GM21423 (cell line): ENCODE data around the gene SBF1.
"Not testable (repeated sequence)": the region's sequence is repeated elsewhere in the genome, so short reads cannot be mapped to it uniquely, and the experiment has no call there.

Experiments
- ATAC-seq: cut with Tn5 transposase; IDR thresholded peaks from one replicate; pipeline ENCODE4 v1.9.1; 2021; ENCODE audit warnings: mild to moderate bottlenecking, moderate library complexity; ENCODE audit not compliant: unreplicated experiment

The SBF1 gene

GRCh38 chr22:50474710-50475651, at the start of gene SBF1:
Gene SBF1 (minus strand): TSS chr22:50475035. CDS start chr22:50474840, 195 bp downstream.
- peak; percentile 68 for ATAC-seq

- ATAC-seq: no peak
Observed at GRCh38 chr22:50523806-50524675, 49.2 kb upstream of the SBF1 start.

- no peak for ATAC-seq
Observed at GRCh38 chr22:50523458-50523805, 48.6 kb upstream of the SBF1 start.

GRCh38 chr22:50522806-50523438, 48.1 kb upstream of the SBF1 start:
- ATAC-seq: no peak

GRCh38 chr22:50522208-50522805, 47.5 kb upstream of the SBF1 start:
- ATAC-seq: no peak

- no peak for ATAC-seq
Observed at GRCh38 chr22:50521710-50522109, 46.9 kb upstream of the SBF1 start.

- ATAC-seq: no peak
Observed at GRCh38 chr22:50520826-50521453, 46.1 kb upstream of the SBF1 start.

GRCh38 chr22:50520184-50520583, 45.3 kb upstream of the SBF1 start:
- ATAC-seq: not testable (repeated sequence)

GRCh38 chr22:50519151-50519550, 44.3 kb upstream of the SBF1 start:
- ATAC-seq: no peak

GRCh38 chr22:50518606-50519005, 43.8 kb upstream of the SBF1 start:
- no peak for ATAC-seq

- ATAC-seq: no peak
Observed at GRCh38 chr22:50517495-50518260, 42.8 kb upstream of the SBF1 start.

GRCh38 chr22:50516891-50517290, 42.1 kb upstream of the SBF1 start:
- no peak for ATAC-seq

- ATAC-seq: no peak
Observed at GRCh38 chr22:50516068-50516467, 41.2 kb upstream of the SBF1 start.

- ATAC-seq: no peak
Observed at GRCh38 chr22:50513175-50513574, 38.3 kb upstream of the SBF1 start.

- no peak for ATAC-seq
Observed at GRCh38 chr22:50508897-50509296, 34.1 kb upstream of the SBF1 start.

- ATAC-seq: peak; percentile 63
Observed at GRCh38 chr22:50507991-50508884, 33.4 kb upstream of the SBF1 start, which contains the start of gene NCAPH2. Gene NCAPH2 (plus strand): TSS chr22:50508224. CDS start chr22:50508338, 114 bp downstream.

- ATAC-seq: peak; percentile 60
Observed at GRCh38 chr22:50507421-50507990, 32.7 kb upstream of the SBF1 start, which contains the start of gene LMF2. Gene LMF2 (minus strand): TSS chr22:50507702. CDS start chr22:50507675, 27 bp downstream.
